Urinary bladder (tissue), 4 donors: ENCODE results near the gene GPR156. TPM values are rescaled to one million over a fixed set of nuclear protein-coding genes. Genes with fewer than 3 reads are reported as not detected.

Experiments
- DNase-seq: peaks from one replicate; pipeline ENCODE4 v3.0.0-alpha.2; 2015; ENCODE audit errors: extremely low spot score
- H3K27ac ChIP-seq: one replicate; pipeline ENCODE4 v1.5.1; 2013; ENCODE audit warnings: low read depth, mild to moderate bottlenecking, moderate library complexity
- H3K36me3 ChIP-seq: one replicate; pipeline ENCODE4 v1.6.1; 2013; ENCODE audit warnings: mild to moderate bottlenecking, moderate library complexity; ENCODE audit not compliant: insufficient read depth
- H3K4me1 ChIP-seq: one replicate; pipeline ENCODE4 v1.6.1; 2013; ENCODE audit warnings: mild to moderate bottlenecking, moderate library complexity; ENCODE audit not compliant: insufficient read depth
- H3K4me3 ChIP-seq: one replicate; pipeline ENCODE4 v1.5.1; 2013; ENCODE audit warnings: low read depth, low read length
- WGBS: extraction: QIAGEN DNeasy Blood & Tissue Kit; methylation state at CpG from one replicate; pipeline ENCODE4 v1.1.7; 2013; 5-methylcytosine and 5-hydroxymethylcytosine counted together
- polyA plus RNA-seq: library from polyadenylated mRNA; stranded (reverse); fragments of 200-250 nt; gene quantifications from one replicate; pipeline ENCODE4 v1.2.3, GENCODE V29; 2013
- small RNA-seq: library from RNA; depleted of rRNA; stranded (forward); fragments of <200 nt; gene quantifications from one replicate; pipeline ENCODE3, GENCODE V24; 2014
- total RNA-seq: library from RNA; depleted of rRNA; stranded (reverse); fragments of >200 nt; gene quantifications from one replicate; pipeline ENCODE4 v1.2.3, GENCODE V29; 2014
- donor health status: healthy with polysubstance abuse.
- donor health status: healthy.

Gene GPR156
- total and polyA plus RNA-seq, 2 donors, result 2.0 to 3.0 TPM

- no peaks in the 10 kb centered on the region for H3K36me3 ChIP-seq
- H3K4me1 ChIP-seq, result no peaks in the 10 kb centered on the region
- DNase-seq, result no peak
- 98% methylated on average over 52 of the region's 52 CpGs for WGBS
- H3K4me3 ChIP-seq, result no peak overlapping the region
- no peak overlapping the region for H3K27ac ChIP-seq
These were observed 144.8 kb downstream of the GPR156 start for GRCh38 chr3:120140098-120140742.

- Histone ChIP-seq H3K4me3 (no peak overlapping the region), H3K27ac (no peak overlapping the region), H3K36me3 (no peaks in the 10 kb centered on the region), H3K4me1 (no peaks in the 10 kb centered on the region)
- WGBS, result 95% methylated on average over 4 of the region's 4 CpGs
- no peak for DNase-seq
These were observed 145.9 kb downstream of the GPR156 start for GRCh38 chr3:120139140-120139539.

GRCh38 chr3:120137548-120137947 is 147.5 kb downstream of the GPR156 start:
- H3K36me3 ChIP-seq, result no peaks in the 10 kb centered on the region
- H3K4me1 ChIP-seq, result no peaks in the 10 kb centered on the region
- DNase-seq, result no peak
- no peak overlapping the region for H3K27ac ChIP-seq
- WGBS, result 60% methylated on average over 2 of the region's 2 CpGs
- H3K4me3 ChIP-seq, result no peak overlapping the region

GRCh38 chr3:120130656-120131055 is 154.4 kb downstream of the GPR156 start:
- no peak for DNase-seq
- Histone ChIP-seq H3K36me3 (no peaks in the 10 kb centered on the region), H3K4me1 (no peaks in the 10 kb centered on the region), H3K4me3 (no peak overlapping the region), H3K27ac (no peak overlapping the region)
- WGBS, result 83% methylated on average over 3 of the region's 3 CpGs

- no peak for DNase-seq
- Histone ChIP-seq H3K4me3 (no peak overlapping the region), H3K4me1 (no peaks in the 10 kb centered on the region), H3K27ac (no peak overlapping the region), H3K36me3 (no peaks in the 10 kb centered on the region)
- WGBS, result 87% methylated on average over 2 of the region's 2 CpGs
These were observed 155.1 kb downstream of the GPR156 start for GRCh38 chr3:120129718-120130513.

- no peaks in the 10 kb centered on the region for H3K4me1 ChIP-seq
- DNase-seq, result no peak
- no peaks in the 10 kb centered on the region for H3K36me3 ChIP-seq
- H3K4me3 ChIP-seq, result no peak overlapping the region
- WGBS, result 53% methylated on average over 1 of the region's 1 CpG
- no peak overlapping the region for H3K27ac ChIP-seq
These were observed 156.0 kb downstream of the GPR156 start for GRCh38 chr3:120129051-120129450.

GRCh38 chr3:120125992-120126391 is 159.0 kb downstream of the GPR156 start:
- Histone ChIP-seq H3K27ac (no peak overlapping the region), H3K4me3 (no peak overlapping the region), H3K36me3 (no peaks in the 10 kb centered on the region), H3K4me1 (no peaks in the 10 kb centered on the region)
- no peak for DNase-seq

- Histone ChIP-seq H3K27ac (no peak overlapping the region), H3K4me3 (no peak overlapping the region), H3K4me1 (no peaks in the 10 kb centered on the region), H3K36me3 (no peaks in the 10 kb centered on the region)
- WGBS, result 91% methylated on average over 7 of the region's 7 CpGs
- DNase-seq, result no peak
These were observed 165.0 kb downstream of the GPR156 start for GRCh38 chr3:120119846-120120510.

Small RNA genes lying within 50 kb of the gene (small RNA-seq; reads per million reads assigned to genes)
- gene RF00019 (not detected), gene RN7SL397P (not detected)

Other genes with a start within 250 kb of the GPR156 start
- 57.9 TPM for gene GSK3B, start 190.8 kb downstream of the GPR156 start, total RNA-seq
- gene GSK3B, start 190.8 kb downstream of the GPR156 start, polyA plus RNA-seq, result 14.6 TPM
- 55.0 TPM for gene LRRC58, start 64.1 kb upstream of the GPR156 start, total RNA-seq
- gene LRRC58, start 64.1 kb upstream of the GPR156 start, polyA plus RNA-seq, result 13.5 TPM
- 1,313 TPM for gene FSTL1, start 165.8 kb upstream of the GPR156 start, total RNA-seq
- 445 TPM for gene FSTL1, start 165.8 kb upstream of the GPR156 start, polyA plus RNA-seq